K562 (cell line): ENCODE measurements around the gene ZMIZ1. TPM values are rescaled to one million over a fixed set of nuclear protein-coding genes. Genes with fewer than 3 reads are reported as not detected.

ENCODE experiments used
- EHMT2 ChIP-seq: fragments of 450-650 bp; IDR thresholded peaks from 2 replicates; pipeline ENCODE4 v1.6.1; 2018; ENCODE audit warnings: antibody characterized with exemption
- HMGXB4 ChIP-seq: sonication (generic); formaldehyde crosslinking; IDR thresholded peaks from 2 replicates; pipeline ENCODE4 v1.8.1; 2023; ENCODE audit warnings: mild to moderate bottlenecking, missing genetic modification reagents
- NFRKB ChIP-seq: fragments of 450-650 bp; IDR thresholded peaks from 2 replicates; pipeline ENCODE4 v1.6.1; 2016; ENCODE audit warnings: low read depth
- SP2 ChIP-seq: IDR thresholded peaks from 2 replicates; pipeline ENCODE4 v1.6.1; 2011; ENCODE audit warnings: mild to moderate bottlenecking, low read depth, low read length, moderate library complexity; ENCODE audit not compliant: poor library complexity, severe bottlenecking; ENCODE audit errors: extremely low read depth
- ZNF668 ChIP-seq: fragments of 250-450 bp; sonication (Bioruptor Pico); IDR thresholded peaks from 2 replicates; pipeline ENCODE4 v1.8.0; 2022; ENCODE audit warnings: mild to moderate bottlenecking, inconsistent platforms
- polyA plus RNA-seq, 8 experiments: library from polyadenylated mRNA; depleted of rRNA in 4 of 8; stranded (reverse) in 5 of 8; unstranded in 3 of 8; fragments of >200 nt; fragmentation: Nextera tagmentation in 2 of 8; fragmentation: Illumina TruSeq in 1 of 8; extraction: Ambion mirVana in 2 of 8; extraction: Trizol in 1 of 8; gene quantifications; 2 replicates each; pipeline versions ENCODE4 v1.2.1 to v1.2.3, GENCODE V29; 2011 to 2014; ENCODE audit warnings: inconsistent platforms in 1 of 8, missing spikeins in 1 of 8
- total RNA-seq, 7 experiments: library from RNA; depleted of rRNA in 6 of 7; stranded (reverse); fragments of >200 nt in 6 of 7; fragmentation: Illumina TruSeq in 2 of 7; extraction: Trizol in 2 of 7; gene quantifications; 2 replicates each; pipeline versions ENCODE4 v1.2.1 to v1.2.3, GENCODE V29; 2011 to 2021; ENCODE audit warnings: low replicate concordance in 1 of 7
- TF ChIP-seq, protein P1 (sequence below): fragments of 250-450 bp; sonication (Bioruptor Pico); IDR thresholded peaks from 2 replicates; pipeline ENCODE4 v1.4.0; 2020
- TF ChIP-seq, protein P2 (sequence below), 2 experiments: fragments of 450-650 bp; IDR thresholded peaks; 2 replicates each; pipeline ENCODE4 v1.6.1; 2018; ENCODE audit warnings: mild to moderate bottlenecking in 2 of 2, low read depth in 1 of 2; ENCODE audit not compliant: partially characterized antibody in 2 of 2

Gene ZMIZ1
- total and polyA plus RNA-seq, 9 of the 15 experiments (the other 6 are each of a cell fraction or from before 2014, with no cell fraction given), result 1.0 to 37.3 (median 4.3) TPM

GRCh38 chr10:79047875-79048638, 20.7 kb upstream of the ZMIZ1 start (continued):
- TF ChIP-seq HMGXB4 (CRISPR knock-in tag) (0 out of 2 replicates have a peak, but pooled peaks have one; percentile 31), EHMT2 (no peak), SP2 (no peak), NFRKB (no peak), ZNF668 (0 out of 2 replicates have a peak, but pooled peaks have one; percentile 33)
- TF ChIP-seq, protein P1, sequence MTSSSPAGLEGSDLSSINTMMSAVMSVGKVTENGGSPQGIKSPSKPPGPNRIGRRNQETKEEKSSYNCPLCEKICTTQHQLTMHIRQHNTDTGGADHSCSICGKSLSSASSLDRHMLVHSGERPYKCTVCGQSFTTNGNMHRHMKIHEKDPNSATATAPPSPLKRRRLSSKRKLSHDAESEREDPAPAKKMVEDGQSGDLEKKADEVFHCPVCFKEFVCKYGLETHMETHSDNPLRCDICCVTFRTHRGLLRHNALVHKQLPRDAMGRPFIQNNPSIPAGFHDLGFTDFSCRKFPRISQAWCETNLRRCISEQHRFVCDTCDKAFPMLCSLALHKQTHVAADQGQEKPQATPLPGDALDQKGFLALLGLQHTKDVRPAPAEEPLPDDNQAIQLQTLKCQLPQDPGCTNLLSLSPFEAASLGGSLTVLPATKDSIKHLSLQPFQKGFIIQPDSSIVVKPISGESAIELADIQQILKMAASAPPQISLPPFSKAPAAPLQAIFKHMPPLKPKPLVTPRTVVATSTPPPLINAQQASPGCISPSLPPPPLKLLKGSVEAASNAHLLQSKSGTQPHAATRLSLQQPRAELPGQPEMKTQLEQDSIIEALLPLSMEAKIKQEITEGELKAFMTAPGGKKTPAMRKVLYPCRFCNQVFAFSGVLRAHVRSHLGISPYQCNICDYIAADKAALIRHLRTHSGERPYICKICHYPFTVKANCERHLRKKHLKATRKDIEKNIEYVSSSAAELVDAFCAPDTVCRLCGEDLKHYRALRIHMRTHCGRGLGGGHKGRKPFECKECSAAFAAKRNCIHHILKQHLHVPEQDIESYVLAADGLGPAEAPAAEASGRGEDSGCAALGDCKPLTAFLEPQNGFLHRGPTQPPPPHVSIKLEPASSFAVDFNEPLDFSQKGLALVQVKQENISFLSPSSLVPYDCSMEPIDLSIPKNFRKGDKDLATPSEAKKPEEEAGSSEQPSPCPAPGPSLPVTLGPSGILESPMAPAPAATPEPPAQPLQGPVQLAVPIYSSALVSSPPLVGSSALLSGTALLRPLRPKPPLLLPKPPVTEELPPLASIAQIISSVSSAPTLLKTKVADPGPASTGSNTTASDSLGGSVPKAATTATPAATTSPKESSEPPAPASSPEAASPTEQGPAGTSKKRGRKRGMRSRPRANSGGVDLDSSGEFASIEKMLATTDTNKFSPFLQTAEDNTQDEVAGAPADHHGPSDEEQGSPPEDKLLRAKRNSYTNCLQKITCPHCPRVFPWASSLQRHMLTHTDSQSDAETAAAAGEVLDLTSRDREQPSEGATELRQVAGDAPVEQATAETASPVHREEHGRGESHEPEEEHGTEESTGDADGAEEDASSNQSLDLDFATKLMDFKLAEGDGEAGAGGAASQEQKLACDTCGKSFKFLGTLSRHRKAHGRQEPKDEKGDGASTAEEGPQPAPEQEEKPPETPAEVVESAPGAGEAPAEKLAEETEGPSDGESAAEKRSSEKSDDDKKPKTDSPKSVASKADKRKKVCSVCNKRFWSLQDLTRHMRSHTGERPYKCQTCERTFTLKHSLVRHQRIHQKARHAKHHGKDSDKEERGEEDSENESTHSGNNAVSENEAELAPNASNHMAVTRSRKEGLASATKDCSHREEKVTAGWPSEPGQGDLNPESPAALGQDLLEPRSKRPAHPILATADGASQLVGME (CRISPR knock-in tag), result 0 out of 2 replicates have a peak, but pooled peaks have one; percentile 29
- TF ChIP-seq, protein P2, sequence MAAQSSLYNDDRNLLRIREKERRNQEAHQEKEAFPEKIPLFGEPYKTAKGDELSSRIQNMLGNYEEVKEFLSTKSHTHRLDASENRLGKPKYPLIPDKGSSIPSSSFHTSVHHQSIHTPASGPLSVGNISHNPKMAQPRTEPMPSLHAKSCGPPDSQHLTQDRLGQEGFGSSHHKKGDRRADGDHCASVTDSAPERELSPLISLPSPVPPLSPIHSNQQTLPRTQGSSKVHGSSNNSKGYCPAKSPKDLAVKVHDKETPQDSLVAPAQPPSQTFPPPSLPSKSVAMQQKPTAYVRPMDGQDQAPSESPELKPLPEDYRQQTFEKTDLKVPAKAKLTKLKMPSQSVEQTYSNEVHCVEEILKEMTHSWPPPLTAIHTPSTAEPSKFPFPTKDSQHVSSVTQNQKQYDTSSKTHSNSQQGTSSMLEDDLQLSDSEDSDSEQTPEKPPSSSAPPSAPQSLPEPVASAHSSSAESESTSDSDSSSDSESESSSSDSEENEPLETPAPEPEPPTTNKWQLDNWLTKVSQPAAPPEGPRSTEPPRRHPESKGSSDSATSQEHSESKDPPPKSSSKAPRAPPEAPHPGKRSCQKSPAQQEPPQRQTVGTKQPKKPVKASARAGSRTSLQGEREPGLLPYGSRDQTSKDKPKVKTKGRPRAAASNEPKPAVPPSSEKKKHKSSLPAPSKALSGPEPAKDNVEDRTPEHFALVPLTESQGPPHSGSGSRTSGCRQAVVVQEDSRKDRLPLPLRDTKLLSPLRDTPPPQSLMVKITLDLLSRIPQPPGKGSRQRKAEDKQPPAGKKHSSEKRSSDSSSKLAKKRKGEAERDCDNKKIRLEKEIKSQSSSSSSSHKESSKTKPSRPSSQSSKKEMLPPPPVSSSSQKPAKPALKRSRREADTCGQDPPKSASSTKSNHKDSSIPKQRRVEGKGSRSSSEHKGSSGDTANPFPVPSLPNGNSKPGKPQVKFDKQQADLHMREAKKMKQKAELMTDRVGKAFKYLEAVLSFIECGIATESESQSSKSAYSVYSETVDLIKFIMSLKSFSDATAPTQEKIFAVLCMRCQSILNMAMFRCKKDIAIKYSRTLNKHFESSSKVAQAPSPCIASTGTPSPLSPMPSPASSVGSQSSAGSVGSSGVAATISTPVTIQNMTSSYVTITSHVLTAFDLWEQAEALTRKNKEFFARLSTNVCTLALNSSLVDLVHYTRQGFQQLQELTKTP (IDR thresholded peaks at IDR 0.05; ENCODE audit: low read depth in 1 of 2, partially characterized antibody in 2 of 2), result peak in 1 of 2 experiments; percentile 62
